HPDE6-E6E7 (cell line): ENCODE data around the gene DLST.
A peak's percentile ranks its signal among the peaks of the same experiment; 100 is the strongest.

Experiments
- DNase-seq: peaks from one replicate; pipeline ENCODE4 v3.0.0; 2011; ENCODE audit warnings: missing footprints; ENCODE audit errors: extremely low spot score

The DLST gene

DNA sequence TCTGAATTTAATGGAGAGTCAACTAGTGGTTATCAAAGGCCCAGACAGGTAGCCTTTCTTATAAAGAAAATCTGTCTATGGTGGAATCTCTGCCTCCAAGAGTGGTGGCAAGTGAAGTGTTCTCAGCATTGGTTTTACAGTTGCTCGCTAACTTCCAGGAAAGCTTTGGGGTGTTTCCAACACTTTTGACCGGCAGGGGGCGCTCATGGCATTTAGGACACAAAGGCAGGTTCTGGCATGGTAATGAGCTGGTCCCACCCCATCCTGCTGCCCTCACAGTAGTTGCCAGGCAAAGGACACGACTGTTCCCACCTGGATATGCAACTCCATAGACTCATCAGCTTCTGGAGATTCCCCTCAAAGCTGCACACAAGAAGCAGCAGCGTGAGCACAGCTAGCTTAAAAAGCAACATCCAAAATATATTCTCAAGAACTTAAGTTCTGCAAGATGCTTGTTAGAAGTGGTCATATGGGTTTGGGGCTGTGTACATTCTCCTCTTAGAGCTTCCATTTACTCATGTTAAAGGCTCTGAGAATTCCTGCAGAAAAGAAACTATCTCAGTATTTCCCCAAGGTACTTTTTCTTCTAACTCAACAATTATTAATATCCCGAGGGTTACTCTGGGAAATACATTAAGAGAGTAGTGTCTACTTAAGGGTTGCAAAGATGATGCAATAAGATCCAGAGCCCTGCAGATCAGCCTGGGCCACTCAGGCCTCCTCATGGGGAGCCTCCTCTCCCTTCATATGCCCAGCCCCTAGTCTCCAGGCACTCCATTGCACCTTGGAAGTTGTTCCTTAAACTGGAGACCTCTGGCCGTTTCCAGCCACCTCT is 20.6 kb upstream of the DLST start:
- peak; percentile 69 for DNase-seq

- no peak for DNase-seq
These were observed 20.0 kb upstream of the DLST start for GRCh38 chr14:74861734-74862090.

- DNase-seq: no peak
These were observed 18.4 kb upstream of the DLST start for GRCh38 chr14:74863274-74863673.

- DNase-seq: no peak
These were observed 17.5 kb upstream of the DLST start for GRCh38 chr14:74864198-74864597.

GRCh38 chr14:74865156-74865555 is 16.6 kb upstream of the DLST start:
- no peak for DNase-seq

GRCh38 chr14:74866708-74867389 is 14.9 kb upstream of the DLST start:
- DNase-seq: no peak

GRCh38 chr14:74867673-74868072 is 14.0 kb upstream of the DLST start:
- DNase-seq: no peak

DNA sequence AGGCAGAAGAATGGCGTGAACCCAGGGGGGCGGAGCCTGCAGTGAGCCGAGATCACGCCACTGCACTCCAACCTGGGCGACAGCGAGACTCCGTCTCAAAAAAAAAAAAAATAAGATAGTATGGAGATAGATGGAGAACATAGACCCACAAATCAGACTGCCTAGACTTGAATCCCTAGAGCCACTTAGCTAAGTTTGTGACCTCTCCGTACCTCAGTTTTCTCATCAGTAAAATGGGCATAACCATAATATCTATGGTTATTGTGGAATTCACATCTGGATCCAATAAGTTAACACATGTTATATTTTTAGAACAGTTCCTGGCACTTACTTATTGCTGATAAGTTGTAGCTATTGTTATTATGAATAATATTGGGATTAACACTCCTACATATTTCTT is 13.0 kb upstream of the DLST start:
- no peak for DNase-seq

DNA sequence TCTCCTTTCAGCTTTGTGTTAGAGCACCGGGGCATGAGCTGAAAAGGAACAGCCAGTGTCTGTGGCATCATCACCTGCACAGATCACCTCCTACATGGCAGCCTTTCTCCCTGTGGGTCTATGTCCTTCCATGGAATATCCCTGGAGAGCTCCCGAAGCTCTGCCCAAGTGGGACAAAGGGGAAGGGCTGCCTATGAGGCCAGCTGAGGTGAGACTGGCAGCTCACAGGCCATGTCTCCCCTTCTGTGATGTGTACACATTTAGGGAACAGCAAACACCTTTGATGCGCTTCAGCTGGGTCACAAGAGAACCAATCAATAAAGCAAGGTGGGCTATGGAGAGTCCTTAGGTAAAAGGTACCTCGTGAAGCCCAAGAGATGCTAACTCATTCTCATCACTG is 9.9 kb upstream of the DLST start:
- DNase-seq: no peak

- DNase-seq: no peak
These were observed 6.5 kb upstream of the DLST start for GRCh38 chr14:74875204-74875603.

GRCh38 chr14:74875941-74876913 is 5.5 kb upstream of the DLST start, which contains the start of gene PROX2:
Gene PROX2 (minus strand): TSS chr14:74876145. CDS start chr14:74863834, 12,311 bp downstream.
- DNase-seq: no peak

DNA sequence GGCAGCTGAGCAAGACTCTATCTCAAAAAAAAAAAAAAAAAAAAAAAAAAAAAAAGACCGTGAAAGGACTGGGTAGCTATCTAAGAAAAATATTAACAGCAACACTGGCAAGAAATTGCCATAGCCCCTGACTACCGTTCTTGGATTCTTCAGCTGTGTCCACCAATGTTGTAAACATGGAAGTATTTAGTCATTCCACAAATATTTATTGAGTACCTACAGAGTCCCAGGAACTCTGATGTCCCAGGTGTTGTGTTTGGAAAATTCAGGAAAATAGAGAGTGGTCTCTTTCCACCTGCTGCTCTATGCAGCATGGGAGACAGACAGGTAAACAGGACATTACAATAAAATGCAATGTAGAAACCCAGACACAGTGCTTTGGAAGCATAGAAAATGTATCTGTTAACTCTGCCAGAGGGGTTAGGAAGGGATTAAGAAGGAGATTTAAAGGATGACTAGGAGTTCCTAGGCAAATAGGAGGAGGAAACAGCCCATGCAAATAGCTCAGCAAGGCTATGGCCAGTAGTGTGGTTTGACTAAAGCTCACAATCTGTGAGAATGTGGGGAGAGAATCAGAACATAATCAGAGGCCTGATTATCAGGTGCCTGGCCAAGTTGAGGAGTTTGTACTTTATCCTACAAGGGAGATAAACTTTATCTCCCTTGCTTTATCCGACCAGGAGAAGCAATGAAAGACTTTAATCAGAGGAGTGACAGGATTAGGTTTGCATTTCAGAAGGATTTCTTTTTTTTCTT is 2.1 kb upstream of the DLST start:
- DNase-seq: no peak

DNA sequence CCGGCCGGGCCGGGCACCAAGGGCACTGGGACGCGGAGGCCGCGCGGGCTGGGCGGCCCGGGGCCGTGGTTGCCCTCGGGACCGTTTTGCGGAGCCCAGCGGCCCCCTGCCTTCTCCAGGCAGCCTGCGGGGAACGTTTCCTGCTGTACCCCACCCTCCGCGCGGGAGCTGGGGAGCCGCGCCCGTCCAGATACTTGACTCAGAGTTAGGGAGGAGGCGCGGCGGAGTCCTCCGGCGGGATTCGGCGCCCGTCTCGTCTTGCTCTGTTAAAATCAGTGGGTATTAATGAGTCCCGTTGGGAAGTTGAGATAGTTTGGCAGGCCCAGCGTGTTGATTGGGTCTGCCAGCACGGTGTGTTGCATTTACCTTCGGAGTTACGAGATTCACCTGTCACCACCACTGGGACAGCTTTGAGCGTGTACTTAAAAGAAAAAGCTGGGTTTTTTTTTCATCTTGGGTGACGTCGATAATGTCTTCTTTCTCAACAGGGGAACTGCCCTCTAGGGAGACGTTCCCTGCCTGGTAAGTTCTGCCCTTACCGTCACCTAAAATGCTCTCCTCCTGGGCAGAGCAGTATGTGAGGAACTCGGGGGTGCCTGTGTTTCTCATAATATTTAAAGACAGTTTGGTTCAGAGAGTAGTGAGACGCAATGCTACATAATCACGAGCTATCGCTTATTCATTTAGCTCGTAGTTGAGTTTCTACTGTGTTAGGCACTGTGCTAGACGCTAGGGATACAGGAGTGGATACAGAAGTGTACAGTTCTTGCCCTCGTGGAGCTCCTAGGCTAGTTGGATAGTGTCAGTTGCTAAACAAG is 596 bp downstream of the DLST start:
- peak; percentile 71 for DNase-seq

GRCh38 chr14:74886001-74886400 is 4.3 kb downstream of the DLST start:
- no peak for DNase-seq

DNA sequence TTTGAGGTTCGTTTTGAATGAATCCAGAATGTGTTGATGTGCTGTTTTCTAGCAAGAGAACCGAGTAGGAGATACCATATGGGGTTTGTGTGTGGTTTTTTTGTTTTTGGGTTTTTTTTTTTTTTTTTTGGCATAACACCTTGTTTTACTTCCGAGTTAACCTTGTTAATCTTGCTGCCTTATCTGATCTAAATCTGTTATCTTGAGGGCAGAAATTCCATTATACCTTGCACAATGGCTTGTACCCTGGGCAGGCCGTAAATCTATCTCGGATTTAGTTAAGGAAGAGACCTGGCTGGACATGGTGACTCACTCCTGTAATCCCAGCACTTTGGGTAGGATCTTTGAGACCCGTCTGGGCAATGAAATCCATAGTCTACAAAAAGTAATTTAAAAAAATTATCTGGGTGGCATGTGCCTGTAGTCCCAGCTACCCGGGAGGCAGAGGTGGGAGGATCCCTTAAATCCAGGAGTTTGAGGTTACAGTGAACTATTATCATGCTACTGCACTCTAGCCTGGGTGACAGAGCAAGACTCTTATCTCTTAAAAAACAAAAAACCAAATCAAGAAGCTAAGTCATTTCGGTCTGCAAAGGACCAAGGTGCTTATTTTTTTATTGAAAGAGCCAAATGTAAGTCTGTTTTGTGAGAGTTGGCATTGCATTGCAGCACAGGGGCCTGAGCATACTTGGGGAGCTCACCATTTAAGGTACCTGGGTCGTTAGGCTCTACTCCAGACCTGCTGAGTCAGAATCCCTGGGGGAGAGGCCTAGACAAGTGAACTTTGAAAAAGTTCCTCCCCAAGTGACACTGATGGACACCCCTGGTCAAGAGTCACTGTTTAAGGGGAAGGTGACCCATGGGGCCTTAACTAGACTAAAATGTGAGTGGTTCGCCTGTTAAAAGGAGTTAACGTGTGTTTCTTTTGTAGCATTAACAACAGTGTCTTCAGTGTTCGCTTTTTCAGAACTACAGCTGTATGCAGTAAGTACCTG is 6.7 kb downstream of the DLST start:
- DNase-seq: no peak

DNA sequence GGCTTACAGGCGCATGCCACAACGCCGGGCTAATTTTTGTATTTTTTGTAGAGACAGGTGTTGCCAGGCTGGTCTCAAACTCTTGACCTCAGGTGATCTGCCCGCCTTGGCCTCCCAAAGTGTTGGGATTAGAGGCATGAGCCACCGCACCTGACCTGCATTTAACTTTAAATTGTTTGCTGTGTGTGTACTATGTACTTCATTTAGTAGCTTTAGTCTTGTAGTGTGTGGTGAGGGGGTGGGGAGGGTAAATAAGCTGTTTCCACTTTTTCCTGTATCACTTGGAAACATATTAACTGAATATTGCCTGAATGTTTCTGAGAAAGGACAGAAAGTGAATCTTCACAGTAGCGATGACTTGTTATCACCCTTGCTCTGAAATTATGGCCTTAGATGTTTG is 8.5 kb downstream of the DLST start:
- DNase-seq: no peak

DNA sequence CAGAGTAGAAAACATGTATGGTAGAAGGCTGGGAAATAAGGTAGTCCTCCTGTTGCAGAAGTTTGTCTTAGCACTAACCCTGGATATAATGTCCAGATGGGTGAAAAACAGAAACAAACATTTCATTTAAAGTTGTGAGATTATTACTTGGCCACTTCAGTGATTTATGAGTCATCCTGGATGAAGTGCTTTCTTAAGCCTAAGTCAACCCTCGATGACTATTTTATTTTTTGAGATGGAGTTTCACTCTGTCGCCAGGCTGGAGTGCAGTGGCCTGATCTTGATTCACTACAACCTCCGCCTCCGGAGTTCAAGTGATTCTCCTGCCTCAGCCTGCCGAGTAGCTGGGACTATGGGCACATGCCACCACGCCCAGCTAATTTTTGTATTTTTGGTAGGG is 10.2 kb downstream of the DLST start:
- DNase-seq: no peak

GRCh38 chr14:74892745-74893144 is 11.0 kb downstream of the DLST start:
- no peak for DNase-seq

GRCh38 chr14:74893614-74894091 is 11.9 kb downstream of the DLST start:
- no peak for DNase-seq
